ENCODE data around the gene UPF3B.
A peak's percentile ranks its signal among the peaks of the same experiment; 100 is the strongest.
"Not testable (repeated sequence)": the region's sequence is repeated elsewhere in the genome, so short reads cannot be mapped to it uniquely, and the experiment has no call there.

Gene UPF3B

DNA sequence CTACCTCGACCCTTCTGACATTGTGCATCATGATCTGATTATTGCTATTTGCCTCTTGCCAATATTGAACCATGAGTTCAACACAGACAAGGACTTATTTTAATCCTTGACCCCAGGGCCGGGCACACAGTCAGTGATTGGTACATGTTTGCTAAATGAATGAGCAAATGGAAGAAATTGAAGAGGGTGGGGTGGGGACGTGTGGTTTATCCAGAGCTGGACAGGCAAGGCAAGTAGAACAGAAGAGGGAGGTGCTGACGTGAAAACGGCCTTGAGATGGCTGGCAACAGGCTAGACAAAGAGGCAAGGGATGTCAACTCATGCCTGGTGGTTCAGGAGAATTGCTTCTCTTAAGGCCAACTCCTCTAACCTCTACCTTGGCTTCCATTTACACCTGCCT lies 28.5 kb downstream of the UPF3B start:
- DNase-seq, result not testable (repeated sequence)

DNA sequence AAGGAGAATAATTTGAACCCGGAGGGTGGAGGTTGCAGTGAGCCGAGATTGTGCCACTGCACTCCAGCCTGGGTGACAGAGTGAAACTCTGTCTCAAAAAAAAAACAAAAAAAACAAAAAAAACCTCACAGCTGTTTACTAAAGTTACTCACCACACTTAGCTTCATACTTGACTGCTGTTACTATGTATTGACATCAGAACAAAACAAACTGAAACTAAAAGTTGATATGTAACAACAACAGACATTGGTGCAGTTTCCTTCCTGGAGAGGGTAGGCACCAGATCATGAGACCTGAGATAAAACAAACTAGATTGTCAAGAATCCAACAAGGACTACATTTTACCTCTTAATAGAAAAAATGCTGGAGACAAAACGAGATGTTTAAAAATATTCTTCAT lies 31.1 kb downstream of the UPF3B start:
- DNase-seq, result not testable (repeated sequence)

DNA sequence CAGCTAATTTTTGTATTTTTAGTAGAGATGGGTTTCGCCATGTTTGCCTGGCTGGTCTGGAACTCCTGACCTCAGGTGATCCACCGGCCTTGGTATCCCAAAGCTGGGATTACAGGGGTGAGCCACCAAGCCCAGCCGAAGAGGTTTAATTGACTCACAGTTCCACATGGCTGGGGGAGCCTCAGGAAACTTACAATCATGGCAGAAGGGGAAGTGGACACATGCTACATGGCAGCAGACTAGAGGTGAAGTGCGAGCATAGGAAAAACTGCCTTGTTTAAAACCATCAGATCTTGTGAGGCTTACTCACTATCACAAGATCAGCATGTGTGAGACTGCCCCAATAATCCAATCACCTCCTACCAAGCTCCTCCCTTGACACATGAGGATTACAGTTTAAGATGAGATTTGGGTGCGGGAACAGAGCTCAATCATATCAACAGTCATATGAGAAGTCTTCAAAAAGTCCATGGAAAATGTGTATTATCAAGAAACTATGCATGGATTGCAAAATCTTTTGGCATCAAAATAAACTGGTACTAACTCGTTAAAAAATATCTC lies 35.6 kb downstream of the UPF3B start:
- no peak for DNase-seq

DNA sequence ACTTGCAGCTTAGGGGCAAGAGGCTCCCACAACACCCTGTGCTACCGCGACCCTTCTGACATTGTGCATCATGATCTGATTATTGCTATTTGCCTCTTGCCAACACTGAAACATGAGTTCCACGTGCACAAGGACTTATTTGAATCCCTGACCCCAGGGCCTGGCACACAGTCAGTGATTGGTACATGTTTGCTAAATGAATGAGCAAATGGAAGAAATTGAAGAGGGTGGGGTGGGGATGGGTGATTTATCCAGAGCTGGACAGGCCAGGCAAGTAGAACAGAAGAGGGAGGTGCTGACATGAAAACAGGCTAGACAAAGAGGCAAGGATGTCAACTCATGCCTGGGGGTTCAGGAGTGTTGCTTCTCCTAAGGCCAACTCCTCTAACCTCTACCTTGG lies 36.5 kb downstream of the UPF3B start:
- DNase-seq, result no peak

DNA sequence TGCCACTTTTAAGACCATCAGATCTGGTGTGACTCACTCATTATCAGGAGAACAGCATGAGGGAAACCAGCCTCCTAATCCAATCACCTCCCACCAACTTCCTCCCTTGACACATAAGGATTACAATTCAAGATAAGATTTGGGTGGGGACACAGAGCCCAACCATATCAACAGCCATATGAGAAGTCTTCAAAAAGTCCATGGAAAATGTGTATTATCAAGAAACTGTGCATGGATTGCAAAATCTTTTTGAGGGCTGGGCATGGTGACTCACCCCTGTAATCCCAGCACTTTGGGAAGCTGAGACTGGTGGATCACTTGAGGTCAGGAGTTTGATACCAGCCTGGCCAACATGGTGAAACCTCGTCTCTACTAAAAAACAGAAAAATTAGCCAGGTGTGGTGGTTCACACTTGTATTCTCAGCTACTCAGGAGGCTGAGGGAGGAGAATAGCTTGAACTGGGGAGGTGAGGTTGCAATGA lies 43.5 kb downstream of the UPF3B start:
- no peak for DNase-seq

DNA sequence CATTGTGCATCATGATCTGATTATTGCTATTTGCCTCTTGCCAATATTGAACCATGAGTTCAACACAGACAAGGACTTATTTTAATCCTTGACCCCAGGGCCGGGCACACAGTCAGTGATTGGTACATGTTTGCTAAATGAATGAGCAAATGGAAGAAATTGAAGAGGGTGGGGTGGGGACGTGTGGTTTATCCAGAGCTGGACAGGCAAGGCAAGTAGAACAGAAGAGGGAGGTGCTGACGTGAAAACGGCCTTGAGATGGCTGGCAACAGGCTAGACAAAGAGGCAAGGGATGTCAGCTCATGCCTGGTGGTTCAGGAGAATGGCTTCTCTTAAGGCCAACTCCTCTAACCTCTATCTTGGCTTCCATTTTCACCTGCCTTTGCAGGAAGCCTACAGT lies 44.3 kb downstream of the UPF3B start:
- not testable (repeated sequence) for DNase-seq

DNA sequence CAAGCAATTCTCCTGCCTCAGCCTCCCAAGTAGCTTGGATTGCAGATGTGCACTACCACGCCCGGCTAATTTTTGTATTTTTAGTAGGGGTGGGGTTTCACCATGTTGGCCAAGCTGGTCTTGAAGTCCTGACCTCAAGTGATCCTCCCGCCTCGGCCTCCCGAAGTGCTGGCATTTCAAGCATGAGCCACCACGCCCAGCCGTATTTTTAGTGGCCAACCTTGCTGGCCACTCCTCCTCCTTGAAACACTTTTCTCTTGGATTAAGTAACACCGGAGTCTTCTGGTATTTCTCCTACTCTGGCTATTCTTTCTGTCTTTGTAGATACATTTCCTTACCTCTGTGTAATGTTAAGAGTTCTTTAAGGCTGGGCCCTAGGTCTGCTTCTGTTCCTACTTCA lies 50.2 kb downstream of the UPF3B start:
- no peak for DNase-seq

DNA sequence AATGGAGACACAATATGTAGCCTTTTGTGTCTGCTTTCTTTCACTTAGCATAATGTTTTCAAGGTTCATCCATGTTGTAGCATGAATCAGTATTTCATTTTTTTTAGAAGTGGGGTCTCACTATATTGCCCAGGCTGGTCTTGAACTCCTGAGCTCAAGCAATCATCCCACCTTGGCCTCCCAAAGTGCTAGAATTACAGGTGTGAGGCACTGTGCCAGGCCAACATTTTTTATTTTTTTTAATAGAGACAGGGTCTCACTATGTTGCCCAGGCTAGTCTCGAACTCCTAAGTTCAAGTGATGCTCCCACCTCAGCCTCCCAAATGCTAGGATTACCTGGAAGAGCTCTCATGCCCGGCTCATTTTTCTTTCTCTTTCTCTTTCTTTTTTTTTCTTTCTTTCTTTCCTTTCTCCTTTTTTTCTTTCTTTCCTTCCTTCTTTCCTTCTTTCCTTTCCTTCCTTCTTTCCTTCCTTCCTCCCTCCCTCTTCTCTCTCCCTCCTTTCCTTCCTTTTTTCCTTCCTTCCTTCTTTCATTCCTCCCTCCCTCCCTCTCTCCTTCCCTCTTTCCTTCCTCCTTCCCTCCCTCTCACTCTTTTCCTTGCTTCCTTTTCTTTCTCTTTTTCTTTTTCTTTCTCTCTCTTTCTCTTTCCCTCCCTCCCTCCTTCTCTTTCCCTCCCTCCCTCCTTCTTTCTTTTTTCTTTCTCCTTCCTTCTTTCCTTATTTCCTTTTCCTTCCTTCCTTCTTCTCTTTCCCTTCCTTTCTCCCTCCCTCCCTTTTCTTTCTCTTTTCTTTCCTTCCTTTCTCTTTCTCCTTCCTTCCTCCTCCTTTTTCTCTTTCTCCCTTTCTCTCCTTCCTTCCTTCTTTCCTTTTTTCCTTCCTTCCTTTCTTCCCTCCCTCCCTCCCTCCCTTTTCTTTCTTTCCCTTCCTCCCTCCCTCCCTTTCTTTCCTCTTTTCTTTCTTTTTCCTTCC lies 51.2 kb downstream of the UPF3B start:
- no peak for DNase-seq

DNA sequence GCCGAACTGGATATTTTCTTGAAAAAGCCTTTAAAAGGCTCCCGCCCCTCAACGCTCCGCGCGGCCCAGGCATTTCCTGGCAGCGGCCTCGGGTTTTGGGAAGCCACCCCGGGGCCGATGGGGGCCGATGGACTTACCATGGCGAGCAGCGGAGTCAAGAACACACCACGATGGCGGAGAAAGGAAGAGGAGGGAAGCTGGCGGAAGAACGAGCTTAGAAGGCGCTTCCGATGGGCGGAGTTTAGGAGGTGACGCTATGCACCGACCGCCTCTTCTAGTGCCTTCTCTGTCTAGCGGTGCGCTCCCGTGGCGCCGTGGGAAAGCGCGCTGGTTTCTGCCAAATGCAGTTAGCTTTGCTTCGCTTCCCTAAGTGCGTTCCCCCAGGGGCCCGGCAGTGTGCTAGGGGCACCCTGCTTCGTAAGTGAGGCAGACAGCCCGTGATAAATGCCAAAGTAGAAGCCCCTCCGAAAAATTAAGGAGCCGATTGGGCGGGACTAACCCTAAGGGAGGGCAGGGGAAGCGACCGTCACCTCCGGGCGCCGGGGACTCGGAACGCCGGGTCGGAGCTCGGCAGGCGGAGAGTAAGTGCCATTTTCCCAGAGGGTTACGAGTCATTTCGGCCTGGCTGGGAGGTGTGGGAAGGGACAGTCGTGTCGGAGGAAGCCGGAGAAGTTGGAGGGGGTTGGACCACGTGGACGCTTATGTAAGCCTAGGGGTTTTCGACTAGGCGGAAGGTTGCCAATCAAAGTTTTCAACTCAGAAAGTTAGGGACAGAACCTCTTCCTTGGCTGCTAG lies 61.1 kb downstream of the UPF3B start, which contains the start of gene RPL39:
Gene RPL39 (minus strand): TSS at position 194 of the 795 bp plus-strand sequence. CDS start 54 bp downstream, at position 140.
- DNase-seq, result peak; percentile 98 to 99

DNA sequence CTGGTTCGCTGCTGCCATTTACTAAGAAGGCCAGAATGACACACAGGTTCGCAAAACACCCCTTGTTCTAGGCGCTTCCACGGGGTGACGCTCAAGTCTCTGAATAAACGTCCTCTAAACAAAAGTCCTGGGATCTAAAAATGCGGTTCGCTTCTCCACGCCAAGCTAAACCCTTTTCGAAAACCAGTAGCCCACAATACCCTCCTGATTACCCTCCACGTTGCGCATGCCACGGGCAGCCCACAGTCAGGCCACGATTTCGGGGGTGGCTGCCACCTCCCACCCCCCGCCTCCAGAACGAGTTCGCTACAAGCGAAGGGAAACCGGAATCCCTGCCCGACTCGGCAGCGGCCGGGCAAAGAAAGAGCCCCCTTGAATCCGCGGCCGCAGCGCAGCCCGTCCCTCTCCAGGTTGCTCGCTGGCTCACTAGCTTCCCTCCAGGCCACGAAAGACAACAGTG lies 61.8 kb downstream of the UPF3B start:
- DNase-seq, result peak; percentile 48 to 68

DNA sequence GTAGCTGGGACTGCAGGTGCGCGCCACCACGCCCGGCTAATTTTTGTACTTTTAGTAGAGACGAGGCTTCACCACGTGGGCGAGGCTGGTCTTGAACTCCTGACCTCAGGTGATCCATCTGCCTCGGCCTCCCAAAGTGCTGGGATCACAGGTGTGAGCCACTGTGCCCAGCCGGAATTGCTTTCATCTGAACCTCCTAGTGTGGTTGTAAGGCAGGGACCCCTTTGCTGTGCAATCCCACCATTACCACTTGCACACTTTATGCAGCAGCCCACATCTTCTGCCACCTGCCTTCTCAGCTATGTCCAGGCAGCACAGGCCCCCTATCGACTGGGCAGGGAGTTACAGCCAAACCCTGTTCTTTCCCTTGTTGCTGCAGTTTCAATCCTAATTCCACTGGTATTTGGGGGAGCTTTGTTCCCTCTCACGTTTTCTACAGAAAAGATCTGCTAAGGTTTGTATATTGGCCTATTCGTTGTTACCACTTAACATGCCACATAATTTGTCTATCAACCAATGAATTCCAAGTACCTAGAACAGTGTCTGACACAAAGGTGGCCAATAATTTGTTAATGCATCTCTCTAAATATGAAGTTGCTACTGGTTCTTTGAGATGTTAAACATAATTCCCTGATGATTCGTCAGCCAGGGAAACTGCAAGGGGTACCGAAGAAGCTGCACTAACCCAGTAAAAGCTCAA lies 67.9 kb downstream of the UPF3B start:
- peak; percentile 34 to 44 for DNase-seq
